ENCODE measurements around the gene SYMPK.

Gene SYMPK

GRCh38 chr19:45826934-45827333 is 36.0 kb downstream of the SYMPK start:
- no peak for ATAC-seq
- Mint-ChIP-seq H3K9me3 (no peaks in the 10 kb centered on the region), H3K4me3 (no peak overlapping the region), H3K36me3 (peaks cover 83% of the 10 kb centered on the region), H3K27me3 (no peaks in the 10 kb centered on the region), H3K27ac (no peak overlapping the region), H3K4me1 (no peaks in the 10 kb centered on the region)

- peaks cover 83% of the 10 kb centered on the region for H3K36me3 Mint-ChIP-seq
Observed at GRCh38 chr19:45825917-45826893, 36.7 kb downstream of the SYMPK start.

GRCh38 chr19:45825263-45825605 is 37.7 kb downstream of the SYMPK start:
- Mint-ChIP-seq H3K27ac (no peak overlapping the region), H3K4me3 (no peak overlapping the region), H3K36me3 (peaks cover 82% of the 10 kb centered on the region), H3K27me3 (no peaks in the 10 kb centered on the region), H3K9me3 (no peaks in the 10 kb centered on the region), H3K4me1 (no peaks in the 10 kb centered on the region)
- no peak for ATAC-seq

More at GRCh38 chr19:45825917-45826893, 36.7 kb downstream of the SYMPK start:
- H3K4me1 Mint-ChIP-seq, result no peaks in the 10 kb centered on the region
- no peak for ATAC-seq
- H3K4me3 Mint-ChIP-seq, result no peak overlapping the region
- H3K9me3 Mint-ChIP-seq, result no peaks in the 10 kb centered on the region
- H3K27ac Mint-ChIP-seq, result no peak overlapping the region
- H3K27me3 Mint-ChIP-seq, result no peaks in the 10 kb centered on the region

- peaks cover 77% of the 10 kb centered on the region for H3K36me3 Mint-ChIP-seq
- H3K27ac Mint-ChIP-seq, result no peak overlapping the region
- no peaks in the 10 kb centered on the region for H3K4me1 Mint-ChIP-seq
- H3K27me3 Mint-ChIP-seq, result no peaks in the 10 kb centered on the region
- ATAC-seq, result no peak
- H3K4me3 Mint-ChIP-seq, result no peak overlapping the region
- no peaks in the 10 kb centered on the region for H3K9me3 Mint-ChIP-seq
Observed at GRCh38 chr19:45824531-45825262, 38.2 kb downstream of the SYMPK start.

- H3K9me3 Mint-ChIP-seq, result no peaks in the 10 kb centered on the region
- H3K4me3 Mint-ChIP-seq, result no peak overlapping the region
- peaks cover 71% of the 10 kb centered on the region for H3K36me3 Mint-ChIP-seq
- H3K4me1 Mint-ChIP-seq, result no peaks in the 10 kb centered on the region
- H3K27me3 Mint-ChIP-seq, result no peaks in the 10 kb centered on the region
- H3K27ac Mint-ChIP-seq, result no peak overlapping the region
- ATAC-seq, result no peak
Observed at GRCh38 chr19:45824041-45824471, 38.9 kb downstream of the SYMPK start.

- Mint-ChIP-seq H3K9me3 (no peaks in the 10 kb centered on the region), H3K27me3 (no peaks in the 10 kb centered on the region), H3K4me3 (no peak overlapping the region), H3K27ac (no peak overlapping the region), H3K36me3 (peaks cover 62% of the 10 kb centered on the region), H3K4me1 (no peaks in the 10 kb centered on the region)
- ATAC-seq, result no peak
Observed at GRCh38 chr19:45823182-45823581, 39.8 kb downstream of the SYMPK start.

- H3K27me3 Mint-ChIP-seq, result no peaks in the 10 kb centered on the region
- peaks cover 57% of the 10 kb centered on the region for H3K36me3 Mint-ChIP-seq
Observed at GRCh38 chr19:45822716-45823115, 40.2 kb downstream of the SYMPK start.

GRCh38 chr19:45821570-45821969 is 41.4 kb downstream of the SYMPK start:
- no peaks in the 10 kb centered on the region for H3K9me3 Mint-ChIP-seq
- no peak overlapping the region for H3K4me3 Mint-ChIP-seq
- H3K36me3 Mint-ChIP-seq, result peaks cover 46% of the 10 kb centered on the region
- no peaks in the 10 kb centered on the region for H3K27me3 Mint-ChIP-seq
- H3K4me1 Mint-ChIP-seq, result peaks cover 10% of the 10 kb centered on the region
- no peak overlapping the region for H3K27ac Mint-ChIP-seq
- no peak for ATAC-seq

More at GRCh38 chr19:45822716-45823115, 40.2 kb downstream of the SYMPK start:
- Mint-ChIP-seq H3K9me3 (no peaks in the 10 kb centered on the region), H3K4me3 (no peak overlapping the region), H3K27ac (no peak overlapping the region), H3K4me1 (peaks cover 2% of the 10 kb centered on the region)
- no peak for ATAC-seq

- no peaks in the 10 kb centered on the region for H3K9me3 Mint-ChIP-seq
- peaks cover 10% of the 10 kb centered on the region for H3K4me1 Mint-ChIP-seq
- H3K27ac Mint-ChIP-seq, result no peak overlapping the region
- no peaks in the 10 kb centered on the region for H3K27me3 Mint-ChIP-seq
- no peak for ATAC-seq
- H3K4me3 Mint-ChIP-seq, result no peak overlapping the region
- peaks cover 42% of the 10 kb centered on the region for H3K36me3 Mint-ChIP-seq
Observed at GRCh38 chr19:45821103-45821521, 41.8 kb downstream of the SYMPK start.

GRCh38 chr19:45820413-45821102 is 42.4 kb downstream of the SYMPK start:
- Mint-ChIP-seq H3K27ac (no peak overlapping the region), H3K36me3 (peaks cover 37% of the 10 kb centered on the region), H3K4me3 (no peak overlapping the region), H3K9me3 (no peaks in the 10 kb centered on the region), H3K27me3 (no peaks in the 10 kb centered on the region), H3K4me1 (peaks cover 10% of the 10 kb centered on the region)
- no peak for ATAC-seq

- Mint-ChIP-seq H3K36me3 (peaks cover 33% of the 10 kb centered on the region), H3K27me3 (no peaks in the 10 kb centered on the region), H3K27ac (no peak overlapping the region)
Observed at GRCh38 chr19:45819769-45820168, 43.2 kb downstream of the SYMPK start.

GRCh38 chr19:45817725-45818301 is 45.1 kb downstream of the SYMPK start:
- H3K36me3 Mint-ChIP-seq, result peaks cover 16% of the 10 kb centered on the region
- no peaks in the 10 kb centered on the region for H3K27me3 Mint-ChIP-seq
- ATAC-seq, result no peak
- H3K4me1 Mint-ChIP-seq, result peaks cover 10% of the 10 kb centered on the region
- no peak overlapping the region for H3K4me3 Mint-ChIP-seq
- no peaks in the 10 kb centered on the region for H3K9me3 Mint-ChIP-seq
- no peak overlapping the region for H3K27ac Mint-ChIP-seq

More at GRCh38 chr19:45819769-45820168, 43.2 kb downstream of the SYMPK start:
- ATAC-seq, result no peak
- H3K4me1 Mint-ChIP-seq, result peaks cover 10% of the 10 kb centered on the region
- H3K9me3 Mint-ChIP-seq, result no peaks in the 10 kb centered on the region
- H3K4me3 Mint-ChIP-seq, result no peak overlapping the region

GRCh38 chr19:45817010-45817724 is 45.8 kb downstream of the SYMPK start:
- H3K36me3 Mint-ChIP-seq, result peaks cover 13% of the 10 kb centered on the region
- H3K27ac Mint-ChIP-seq, result no peak overlapping the region
- H3K27me3 Mint-ChIP-seq, result no peaks in the 10 kb centered on the region
- no peaks in the 10 kb centered on the region for H3K9me3 Mint-ChIP-seq
- ATAC-seq, result peak; percentile 96
- H3K4me1 Mint-ChIP-seq, result peaks cover 10% of the 10 kb centered on the region
- H3K4me3 Mint-ChIP-seq, result no peak overlapping the region

GRCh38 chr19:45816236-45817009 is 46.5 kb downstream of the SYMPK start:
- peaks cover 8% of the 10 kb centered on the region for H3K36me3 Mint-ChIP-seq
- H3K27ac Mint-ChIP-seq, result no peak overlapping the region
- ATAC-seq, result no peak
- H3K4me1 Mint-ChIP-seq, result peaks cover 10% of the 10 kb centered on the region
- H3K4me3 Mint-ChIP-seq, result no peak overlapping the region
- no peaks in the 10 kb centered on the region for H3K9me3 Mint-ChIP-seq
- H3K27me3 Mint-ChIP-seq, result no peaks in the 10 kb centered on the region

Data from stimulated activated memory B cell treated with anti-CD40 and anti-IgM and Interleukin-4, amounts not matched to agents 10 μg/mL and 1 μg/mL and 100 μg/mL, for 72 hours (primary cell).